BLaER1 treated with 17β-estradiol and CSF1 and Interleukin-3, amounts not matched to agents 10 nM and 100 nM (cell line): ENCODE results near the gene TPRA1.

ENCODE experiments used
- H3K27ac ChIP-seq, 11 experiments: shearing (Covaris generic); formaldehyde crosslinking; 2 replicates each; pipeline ENCODE4 v1.8.1; 2022
- H3K27me3 ChIP-seq, 11 experiments: shearing (Covaris generic); formaldehyde crosslinking; 2 replicates each; pipeline ENCODE4 v1.8.1; 2022
- H3K36me3 ChIP-seq, 11 experiments: shearing (Covaris generic); formaldehyde crosslinking; 2 replicates each; pipeline ENCODE4 v1.8.1; 2022
- H3K4me1 ChIP-seq, 10 experiments: shearing (Covaris generic); formaldehyde crosslinking; 2 replicates each; pipeline ENCODE4 v1.8.1; 2022
- H3K4me2 ChIP-seq, 11 experiments: shearing (Covaris generic); formaldehyde crosslinking; 2 replicates each; pipeline ENCODE4 v1.8.1; 2022
- H3K4me3 ChIP-seq, 10 experiments: shearing (Covaris generic); formaldehyde crosslinking; 2 replicates each; pipeline ENCODE4 v1.8.1; 2022
- H3K9ac ChIP-seq, 11 experiments: shearing (Covaris generic); formaldehyde crosslinking; 2 replicates each; pipeline ENCODE4 v1.8.1; 2022
- H3K9me3 ChIP-seq, 11 experiments: shearing (Covaris generic); formaldehyde crosslinking; replicated peaks in 1 of 11; 2 replicates each; pipeline ENCODE4 v1.8.1; 2022
- H4K20me1 ChIP-seq, 11 experiments: shearing (Covaris generic); formaldehyde crosslinking; 2 replicates each; pipeline ENCODE4 v1.8.1; 2022
- Cebpa-rat ChIP-seq, 11 experiments: shearing (Covaris generic); IDR thresholded peaks; 2 replicates each; pipeline ENCODE4 v1.8.1; 2022

TPRA1 gene

DNA sequence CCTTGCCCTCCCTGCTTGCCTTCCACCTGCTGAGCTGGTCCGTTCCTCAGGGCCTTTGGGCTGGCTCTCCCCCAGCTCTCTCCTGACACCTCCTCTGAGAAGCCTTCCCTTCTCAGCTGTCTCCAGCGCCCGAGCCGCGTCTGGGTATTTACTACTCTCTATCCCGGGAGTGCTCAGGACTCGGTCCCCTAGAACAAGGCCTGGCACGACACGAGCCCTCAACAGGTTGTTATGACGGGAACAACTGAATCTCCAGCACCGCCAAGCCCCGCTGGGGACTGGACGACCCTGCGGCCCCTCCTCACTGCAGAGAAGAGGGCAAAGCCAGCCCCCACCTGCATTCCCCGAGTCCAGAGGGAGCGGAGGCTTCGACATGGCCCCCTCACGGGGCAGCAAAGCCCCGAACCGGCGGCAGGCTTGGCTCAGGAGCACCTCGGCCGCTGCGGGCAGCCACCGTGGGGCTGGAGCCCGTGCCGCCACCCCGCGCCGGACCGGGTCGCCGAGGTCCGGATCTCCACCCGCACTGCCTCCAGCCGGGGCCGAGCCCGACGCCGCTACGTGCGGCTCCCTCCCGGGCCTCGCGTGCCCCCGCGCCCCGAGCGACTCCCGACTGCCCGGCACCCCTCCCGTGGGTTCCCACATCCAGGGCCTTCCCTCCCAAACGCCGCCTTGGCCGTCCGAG is 792 bp downstream of the TPRA1 start:
- Histone ChIP-seq H3K9ac (peak overlapping the region; percentile 87 to 97 (median 93)), H3K36me3 (peaks cover 0 to 33% (median 13%) of the 10 kb centered on the region in 11 experiments; a peak in 13 of 22 replicates), H3K27me3 (no peaks in the 10 kb centered on the region), H3K4me3 (peak overlapping the region; percentile 79 to 99 (median 92)), H3K4me2 (peak overlapping the region; percentile 86 to 100 (median 98)), H4K20me1 (peaks cover 48 to 57% (median 55%) of the 10 kb centered on the region in 11 experiments), H3K9me3 (no peaks in the 10 kb centered on the region), H3K4me1 (peaks cover 31 to 65% (median 49%) of the 10 kb centered on the region in 10 experiments), H3K27ac (peak overlapping the region; percentile 83 to 96 (median 89))
- no peak for TF ChIP-seq Cebpa-rat (IDR thresholded peaks at IDR 0.05)

- H3K36me3 ChIP-seq: peaks cover 4 to 36% (median 13%) of the 10 kb centered on the region in 11 experiments; a peak in 13 of 22 replicates
- H3K27ac ChIP-seq: peak overlapping the region; percentile 83 to 96 (median 89)
- H3K9ac ChIP-seq: peak overlapping the region; percentile 87 to 97 (median 93)
- no peaks in the 10 kb centered on the region for H3K27me3 ChIP-seq
- TF ChIP-seq Cebpa-rat (IDR thresholded peaks at IDR 0.05): no peak
- H3K4me1 ChIP-seq: peaks cover 31 to 70% (median 49%) of the 10 kb centered on the region in 10 experiments
- no peaks in the 10 kb centered on the region for H3K9me3 ChIP-seq
- H3K4me3 ChIP-seq: peak overlapping the region; percentile 79 to 99 (median 92)
- peaks cover 55 to 65% (median 63%) of the 10 kb centered on the region in 11 experiments for H4K20me1 ChIP-seq
- peak overlapping the region; percentile 86 to 100 (median 98) for H3K4me2 ChIP-seq
Observed at GRCh38 chr3:127588806-127589577, 1.5 kb downstream of the TPRA1 start.

DNA sequence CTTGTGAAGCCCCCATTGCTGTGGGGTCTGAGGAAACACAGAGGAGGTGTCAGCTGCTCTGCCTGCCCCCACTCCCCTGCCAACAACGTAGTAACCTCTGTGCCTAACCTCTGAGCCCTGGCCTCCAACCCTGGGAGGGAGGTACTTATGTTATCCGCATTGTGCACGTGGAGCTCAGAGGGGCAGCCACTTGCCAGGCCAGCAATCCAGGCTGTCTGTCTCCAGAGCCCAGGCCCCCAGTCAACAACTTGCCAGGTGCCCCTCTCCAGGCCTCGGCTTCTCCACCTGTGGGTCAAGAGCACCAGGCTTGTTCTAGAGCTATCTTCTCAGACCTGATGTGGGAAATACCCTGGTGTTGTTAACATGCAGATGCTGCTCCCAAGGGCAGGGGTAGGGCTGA is 2.7 kb downstream of the TPRA1 start:
- TF ChIP-seq Cebpa-rat (IDR thresholded peaks at IDR 0.05): no peak
- Histone ChIP-seq H3K4me1 (peaks cover 31 to 65% (median 49%) of the 10 kb centered on the region in 10 experiments), H3K27me3 (no peaks in the 10 kb centered on the region), H3K9ac (peak overlapping the region in 7 of 11 experiments; percentile 10 to 60 (median 28); a peak in 6 of 22 replicates), H3K4me2 (peak overlapping the region; percentile 86 to 100 (median 98); a peak in 20 of 22 replicates), H3K36me3 (peaks cover 4 to 45% (median 17%) of the 10 kb centered on the region in 11 experiments; a peak in 13 of 22 replicates), H3K27ac (no peak overlapping the region), H4K20me1 (peaks cover 66 to 76% (median 74%) of the 10 kb centered on the region in 11 experiments), H3K9me3 (no peaks in the 10 kb centered on the region), H3K4me3 (no peak overlapping the region)

GRCh38 chr3:127585813-127586413 is 4.6 kb downstream of the TPRA1 start:
- H3K4me2 ChIP-seq: peak overlapping the region in 3 of 11 experiments; percentile 62 to 74 (median 64); a peak in 6 of 22 replicates
- TF ChIP-seq Cebpa-rat (IDR thresholded peaks at IDR 0.05): no peak

GRCh38 chr3:127585163-127585812 is 5.2 kb downstream of the TPRA1 start:
- H3K9me3 ChIP-seq: no peaks in the 10 kb centered on the region
- peaks cover 7 to 58% (median 30%) of the 10 kb centered on the region in 11 experiments; a peak in 19 of 22 replicates for H3K36me3 ChIP-seq
- H3K4me2 ChIP-seq: peak overlapping the region in 3 of 11 experiments; percentile 62 to 74 (median 64); a peak in 6 of 22 replicates
- H3K4me3 ChIP-seq: no peak overlapping the region
- H3K27ac ChIP-seq: no peak overlapping the region
- H3K9ac ChIP-seq: 0 out of 22 replicates have a peak overlapping the region, but pooled peaks of 2 of the 11 experiments have one; percentile 2 to 3
- H3K4me1 ChIP-seq: peaks cover 38 to 59% (median 52%) of the 10 kb centered on the region in 10 experiments
- no peak for TF ChIP-seq Cebpa-rat (IDR thresholded peaks at IDR 0.05)
- H4K20me1 ChIP-seq: peaks cover 91 to 100% (median 98%) of the 10 kb centered on the region in 11 experiments
- no peaks in the 10 kb centered on the region for H3K27me3 ChIP-seq

More at GRCh38 chr3:127585813-127586413, 4.6 kb downstream of the TPRA1 start:
- H3K4me3 ChIP-seq: no peak overlapping the region
- peaks cover 85 to 96% (median 92%) of the 10 kb centered on the region in 11 experiments for H4K20me1 ChIP-seq
- no peaks in the 10 kb centered on the region for H3K27me3 ChIP-seq
- H3K9ac ChIP-seq: 0 out of 22 replicates have a peak overlapping the region, but pooled peaks of 1 of the 11 experiments have one; percentile 2
- no peak overlapping the region for H3K27ac ChIP-seq
- no peaks in the 10 kb centered on the region for H3K9me3 ChIP-seq
- H3K4me1 ChIP-seq: peaks cover 32 to 52% (median 47%) of the 10 kb centered on the region in 10 experiments
- peaks cover 7 to 52% (median 23%) of the 10 kb centered on the region in 11 experiments; a peak in 18 of 22 replicates for H3K36me3 ChIP-seq

GRCh38 chr3:127584734-127585133 is 5.8 kb downstream of the TPRA1 start:
- no peak overlapping the region for H3K27ac ChIP-seq
- H3K9me3 ChIP-seq: no peaks in the 10 kb centered on the region
- no peaks in the 10 kb centered on the region for H3K27me3 ChIP-seq
- H3K36me3 ChIP-seq: peaks cover 9 to 63% (median 35%) of the 10 kb centered on the region in 11 experiments; a peak in 20 of 22 replicates
- H4K20me1 ChIP-seq: peaks cover 93 to 100% (median 98%) of the 10 kb centered on the region in 11 experiments
- 0 out of 22 replicates have a peak overlapping the region, but pooled peaks of 1 of the 11 experiments have one; percentile 3 for H3K9ac ChIP-seq
- H3K4me2 ChIP-seq: peak overlapping the region in 2 of 11 experiments; percentile 62 to 64; a peak in 3 of 22 replicates
- no peak overlapping the region for H3K4me3 ChIP-seq
- H3K4me1 ChIP-seq: peaks cover 41 to 61% (median 52%) of the 10 kb centered on the region in 10 experiments
- no peak for TF ChIP-seq Cebpa-rat (IDR thresholded peaks at IDR 0.05)

DNA sequence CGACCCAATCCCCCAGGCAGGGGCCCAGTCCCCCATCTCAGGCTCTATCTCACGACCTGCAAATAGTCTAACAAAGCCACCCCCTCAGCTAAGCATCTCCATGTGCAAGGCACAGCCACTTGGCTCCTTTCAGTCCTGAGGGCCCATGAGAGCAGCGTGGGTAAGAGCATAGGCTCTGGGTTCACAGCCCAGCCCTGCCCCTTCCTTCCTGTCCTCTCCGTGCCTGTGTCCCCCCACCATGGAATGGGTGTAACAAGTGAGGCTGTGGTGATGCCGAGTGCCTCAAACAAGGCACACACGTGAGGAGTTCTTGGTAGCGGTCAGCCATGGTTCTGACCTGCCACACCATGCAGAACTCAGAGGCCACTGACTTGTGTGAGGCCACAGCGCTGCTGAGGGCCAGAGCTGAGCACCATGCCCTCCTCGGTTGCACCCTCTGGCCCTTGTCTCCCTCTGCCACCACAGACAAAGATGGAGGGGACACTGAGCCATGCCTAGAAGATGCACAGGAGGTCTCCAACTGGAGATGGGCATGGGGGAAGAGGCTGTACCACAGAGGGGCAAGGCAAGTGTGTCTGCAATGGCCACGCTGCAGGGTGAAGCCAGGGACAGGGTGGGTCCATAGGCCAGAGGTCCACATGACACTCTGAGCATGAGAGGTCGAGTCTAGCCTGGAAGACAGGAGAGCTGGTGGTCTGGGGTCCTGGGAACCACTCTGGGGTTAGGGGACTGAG is 10.0 kb downstream of the TPRA1 start:
- H3K27me3 ChIP-seq: no peaks in the 10 kb centered on the region
- peaks cover 16 to 38% (median 29%) of the 10 kb centered on the region in 10 experiments for H3K4me1 ChIP-seq
- H3K4me2 ChIP-seq: peak overlapping the region in 6 of 11 experiments; percentile 9 to 42 (median 22); a peak in 11 of 22 replicates
- H3K9ac ChIP-seq: no peak overlapping the region
- no peaks in the 10 kb centered on the region for H3K9me3 ChIP-seq
- TF ChIP-seq Cebpa-rat (IDR thresholded peaks at IDR 0.05): no peak
- no peak overlapping the region for H3K4me3 ChIP-seq
- H3K36me3 ChIP-seq: peaks cover 19 to 83% (median 59%) of the 10 kb centered on the region in 11 experiments
- no peak overlapping the region for H3K27ac ChIP-seq
- peaks cover 93 to 100% (median 99%) of the 10 kb centered on the region in 11 experiments for H4K20me1 ChIP-seq
